ENCODE measurements around the gene TOM1L2.
"Not testable (repeated sequence)": the region's sequence is repeated elsewhere in the genome, so short reads cannot be mapped to it uniquely, and the experiment has no call there.

The TOM1L2 gene

DNA sequence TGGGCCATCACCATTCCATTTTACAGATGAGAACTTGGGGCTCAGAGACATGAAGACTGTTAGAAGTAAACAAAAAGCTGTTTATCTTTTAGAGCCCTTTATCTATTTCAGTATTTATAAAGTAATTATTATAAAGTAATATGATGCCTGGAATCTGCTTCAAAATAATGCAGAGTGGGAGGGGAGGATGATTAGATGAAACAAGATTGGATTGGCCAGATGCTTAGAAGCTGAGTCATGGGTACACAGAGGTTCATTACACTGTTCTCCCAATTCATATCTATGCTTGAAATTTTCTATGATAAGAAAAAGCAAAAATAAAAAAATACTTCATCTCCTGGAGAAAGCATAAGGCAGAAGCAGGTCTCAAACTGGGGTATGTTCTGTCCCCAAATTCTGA is 29.4 kb downstream of the TOM1L2 start:
- no peak for DNase-seq

DNA sequence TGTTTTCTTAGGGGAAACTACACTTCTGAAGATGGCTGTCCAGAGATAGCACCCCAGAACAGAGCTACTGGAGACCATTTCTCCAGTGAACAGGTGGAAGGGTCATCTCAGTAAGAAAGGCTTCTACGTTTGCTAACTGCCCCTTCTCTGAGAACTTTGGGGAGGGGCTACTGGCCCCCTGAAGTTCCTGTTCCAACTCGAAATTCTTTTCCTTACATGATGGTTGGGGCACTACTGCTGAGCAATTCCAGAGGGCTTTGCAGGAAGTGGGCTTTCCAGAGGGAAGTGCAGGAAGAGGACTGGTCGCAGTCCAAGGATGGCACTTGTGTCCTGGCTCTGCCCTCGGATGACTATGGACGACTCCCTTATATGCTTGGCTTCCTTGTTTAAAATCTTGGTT is 31.2 kb downstream of the TOM1L2 start:
- no peak for DNase-seq

DNA sequence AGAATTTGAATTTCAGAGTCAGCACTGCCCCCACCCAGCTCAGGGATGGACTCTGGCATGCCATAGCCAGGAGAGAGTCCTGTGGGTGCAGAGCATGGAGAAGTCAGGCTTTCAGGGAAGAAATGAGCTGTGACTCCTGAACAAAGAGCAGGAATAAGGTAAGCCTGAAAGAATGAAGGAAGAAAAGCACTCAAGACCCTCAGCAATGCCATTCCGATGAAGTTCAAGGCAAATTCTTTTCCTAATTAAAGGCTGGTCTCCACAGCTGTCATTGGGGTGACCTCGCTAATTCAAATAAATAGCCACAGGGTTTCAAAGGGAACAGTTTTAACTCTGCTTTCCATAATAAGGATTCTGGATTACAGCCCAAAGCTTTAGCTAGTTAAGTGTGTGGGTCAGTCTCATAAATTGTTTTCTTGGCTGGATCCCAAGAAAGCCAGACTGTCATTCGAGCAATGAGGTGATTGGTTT is 31.7 kb downstream of the TOM1L2 start:
- DNase-seq, result no peak

DNA sequence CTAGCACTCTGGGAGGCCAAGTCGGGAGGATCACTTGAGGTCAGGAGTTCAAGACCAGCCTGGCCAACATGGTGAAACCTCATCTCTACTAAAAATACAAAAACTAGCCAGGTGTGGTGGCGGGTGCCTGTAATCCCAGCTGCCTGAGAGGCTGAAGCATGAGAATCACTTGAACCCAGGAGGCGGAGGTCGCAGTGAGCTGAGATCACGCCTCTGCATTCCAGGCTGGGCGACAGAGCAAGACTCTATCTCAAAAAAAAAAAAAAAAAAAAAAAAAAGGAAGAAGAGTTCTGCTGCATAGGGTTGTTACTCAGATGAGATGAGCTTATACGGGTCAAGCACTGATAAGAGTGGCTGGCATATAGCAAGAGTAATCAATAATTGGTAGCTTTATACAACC is 32.3 kb downstream of the TOM1L2 start:
- not testable (repeated sequence) for DNase-seq

DNA sequence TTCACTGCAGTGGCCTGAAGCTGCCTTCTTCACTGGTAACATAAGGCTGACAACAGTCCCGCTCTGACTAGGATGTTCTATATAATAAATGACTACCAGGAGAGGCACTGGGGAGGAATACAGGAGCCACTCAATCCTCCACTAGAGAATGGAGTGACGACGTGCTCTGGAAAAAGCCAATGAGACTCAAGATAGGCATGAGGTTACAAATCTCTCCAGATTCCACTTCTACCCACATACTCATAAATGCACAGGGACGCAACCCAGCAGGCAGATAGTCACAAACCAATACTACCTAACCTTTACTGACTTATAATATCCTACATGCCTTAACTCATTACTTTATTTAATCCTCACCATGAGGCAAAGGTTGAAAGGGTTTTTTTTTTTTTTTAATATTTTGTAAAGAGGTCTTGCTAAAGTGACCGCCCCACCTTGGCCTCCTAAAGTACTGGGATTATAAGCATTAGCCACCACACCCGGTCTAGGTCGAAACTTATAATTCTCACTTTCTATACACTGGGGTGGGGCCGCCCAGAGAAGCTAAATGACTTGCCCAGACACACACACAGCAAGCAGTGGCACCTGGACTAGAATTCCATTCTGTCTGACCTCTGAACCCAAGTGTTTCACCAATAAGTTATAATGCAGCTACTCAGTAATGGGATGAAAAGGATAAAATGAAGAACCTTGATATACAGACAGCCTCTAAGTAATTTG is 33.7 kb downstream of the TOM1L2 start:
- DNase-seq, result no peak

DNA sequence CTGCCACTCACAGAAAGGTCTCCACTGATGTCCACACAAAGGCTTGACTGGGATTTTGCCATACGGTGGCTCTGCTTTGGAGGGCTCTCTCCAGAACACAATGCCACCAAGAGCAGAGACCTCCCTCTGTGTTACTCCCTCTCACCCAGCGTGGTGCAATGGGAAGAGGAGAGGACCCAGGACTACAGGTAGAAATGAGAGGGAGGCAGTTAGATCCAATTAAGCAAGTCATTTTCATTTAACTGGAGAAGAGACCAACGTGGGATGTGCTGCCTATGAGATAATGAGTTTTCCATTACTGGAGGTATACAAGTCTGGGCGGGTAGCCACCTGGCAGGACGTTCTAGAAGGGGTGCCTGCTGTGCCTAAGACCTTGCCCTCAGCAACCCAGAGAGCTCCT is 34.2 kb downstream of the TOM1L2 start:
- DNase-seq, result no peak

DNA sequence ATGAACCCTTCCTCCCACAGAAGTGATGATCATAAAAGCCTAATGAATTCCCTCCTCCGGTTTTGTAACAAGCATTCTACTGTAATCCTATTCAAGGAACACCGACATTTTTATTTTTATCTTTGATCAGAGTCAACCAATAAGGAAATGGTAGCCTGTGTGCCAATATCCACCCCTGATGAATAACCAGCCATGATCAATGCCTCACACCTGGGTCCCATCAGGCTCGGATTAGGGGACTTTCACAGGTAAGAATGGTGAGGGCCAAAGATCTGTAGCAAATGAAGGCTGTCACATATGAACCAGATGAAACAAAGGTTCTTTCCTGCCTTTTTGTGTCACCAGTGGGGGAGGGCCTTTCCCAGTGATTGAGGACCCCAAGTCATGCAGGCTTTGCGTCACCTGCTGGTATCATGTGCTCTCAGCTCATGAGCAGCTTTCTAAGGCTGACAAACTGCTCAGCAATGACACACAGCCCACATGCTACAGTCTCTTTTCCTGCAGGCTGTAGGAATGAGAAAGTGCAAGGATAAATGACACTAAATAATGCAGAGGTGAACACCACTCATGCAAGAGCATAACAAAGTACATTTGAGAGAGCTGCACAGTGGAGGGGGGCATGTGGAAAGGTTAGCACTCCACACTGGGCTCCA is 34.9 kb downstream of the TOM1L2 start:
- DNase-seq, result no peak

DNA sequence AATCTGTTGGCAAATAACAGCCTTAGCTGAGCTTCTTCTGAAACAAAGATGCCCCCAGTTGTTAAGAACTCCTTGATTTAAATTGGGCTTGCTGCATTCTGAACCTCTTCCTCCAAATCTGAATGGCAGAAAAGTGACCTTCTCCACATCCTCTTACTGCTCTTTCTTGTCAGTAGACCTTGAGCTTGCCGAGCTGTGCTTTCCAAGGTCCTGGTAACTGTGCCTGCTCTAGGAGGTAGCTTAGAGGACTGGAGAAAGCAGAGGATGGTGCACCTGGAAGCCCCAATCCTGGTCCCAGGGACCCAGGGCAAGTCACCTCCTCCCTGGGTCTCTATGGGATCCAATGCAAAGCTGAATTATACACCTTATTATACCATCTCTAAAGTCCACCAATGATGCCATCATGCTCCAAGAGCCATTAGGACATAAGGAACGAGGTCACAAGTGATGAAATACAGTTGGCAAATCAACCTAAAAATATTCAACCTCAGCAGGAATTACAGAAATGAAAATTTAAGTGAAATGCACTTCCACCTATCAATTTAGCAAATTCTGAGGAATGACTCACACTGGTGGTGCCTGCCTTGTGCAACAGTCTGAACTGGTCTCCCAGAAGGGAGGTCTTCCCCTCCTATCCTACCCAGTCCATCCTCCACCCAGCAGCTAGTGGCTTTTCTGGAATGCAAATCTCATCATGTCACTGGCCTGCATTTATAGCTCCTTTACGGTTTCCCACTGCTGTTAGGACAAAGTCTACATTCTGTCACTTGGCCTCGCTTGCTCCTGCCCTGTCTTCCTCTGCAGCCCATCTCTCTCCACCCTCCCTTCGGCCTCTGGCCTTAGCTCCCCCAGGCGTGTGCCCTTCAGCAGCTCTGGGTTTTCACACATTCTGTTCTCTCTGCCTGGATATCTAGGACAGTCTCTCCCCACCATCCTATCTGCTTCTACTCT is 36.6 kb downstream of the TOM1L2 start:
- no peak for DNase-seq

DNA sequence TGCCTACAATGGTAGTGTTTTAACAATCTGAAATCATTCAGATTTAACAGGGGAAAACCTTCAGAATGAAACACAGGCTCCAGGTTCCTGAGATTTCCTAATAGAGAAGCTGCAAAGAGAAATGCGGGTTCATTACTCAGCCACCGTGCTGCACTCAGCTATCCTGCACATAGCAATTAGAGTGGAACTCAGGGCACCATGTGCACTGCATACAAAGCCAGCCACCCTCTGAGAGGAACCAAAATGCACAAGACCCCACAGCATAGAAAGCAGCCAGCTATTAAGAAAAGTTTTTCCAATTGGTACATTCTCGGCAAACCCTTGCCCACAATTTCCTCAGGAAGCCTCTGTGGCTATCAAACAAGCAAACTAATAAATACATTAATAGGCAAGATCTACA is 37.4 kb downstream of the TOM1L2 start:
- no peak for DNase-seq

DNA sequence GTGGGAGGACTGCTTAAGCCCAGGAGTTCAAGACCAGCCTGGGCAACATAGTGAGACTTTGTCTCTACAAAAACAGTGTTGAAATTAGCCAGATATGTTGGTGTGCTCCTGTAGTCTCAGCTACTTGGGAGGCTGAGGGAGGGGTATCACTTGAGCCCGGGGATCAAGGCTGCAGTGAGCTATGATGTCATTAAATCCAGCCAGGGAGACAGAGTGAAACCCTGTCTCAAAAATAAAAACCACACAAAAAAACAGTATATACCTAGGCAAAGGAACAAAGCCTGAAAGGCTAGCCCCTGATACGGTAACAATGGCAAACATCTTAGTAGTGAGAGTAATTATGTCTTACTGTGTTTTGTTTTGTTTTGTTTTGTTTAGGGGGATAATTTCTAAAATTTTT is 38.0 kb downstream of the TOM1L2 start:
- no peak for DNase-seq

DNA sequence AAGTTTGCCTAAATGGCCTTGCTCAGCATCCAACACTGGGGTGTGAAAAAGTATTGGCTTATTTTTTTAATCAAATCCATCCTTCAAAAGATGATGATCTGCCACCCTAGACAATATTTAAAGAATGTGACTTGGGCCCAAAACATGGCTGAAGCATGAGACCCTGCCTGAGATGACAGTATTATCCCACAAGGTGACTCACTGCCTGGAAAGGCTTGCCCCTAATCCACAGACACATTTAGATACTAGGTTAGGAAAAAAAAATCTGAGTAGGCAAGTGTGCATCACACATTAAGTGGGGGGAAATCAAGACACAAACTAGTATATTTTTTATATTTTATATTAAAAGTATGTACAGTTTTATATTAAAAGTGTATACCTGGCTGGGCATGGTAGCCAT is 38.4 kb downstream of the TOM1L2 start:
- no peak for DNase-seq

DNA sequence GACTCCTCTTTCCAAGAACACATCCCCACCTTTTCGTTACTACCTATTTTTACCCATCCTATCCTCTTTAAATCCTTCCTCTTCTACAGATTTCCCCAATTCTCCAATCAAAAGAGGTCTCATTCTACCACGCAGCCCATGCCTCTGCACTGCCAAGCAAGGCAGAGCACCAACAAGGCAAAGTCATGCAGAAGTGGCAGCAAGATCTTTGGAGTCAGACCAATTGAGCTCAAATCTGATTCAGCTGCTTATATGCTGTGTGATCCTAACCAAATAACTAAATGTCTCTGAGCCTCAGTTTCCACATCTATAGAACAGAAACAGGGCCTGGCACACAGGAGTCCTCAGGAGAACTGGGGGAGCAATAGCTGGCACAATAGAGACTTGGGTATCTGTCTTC is 41.0 kb downstream of the TOM1L2 start:
- DNase-seq, result no peak

DNA sequence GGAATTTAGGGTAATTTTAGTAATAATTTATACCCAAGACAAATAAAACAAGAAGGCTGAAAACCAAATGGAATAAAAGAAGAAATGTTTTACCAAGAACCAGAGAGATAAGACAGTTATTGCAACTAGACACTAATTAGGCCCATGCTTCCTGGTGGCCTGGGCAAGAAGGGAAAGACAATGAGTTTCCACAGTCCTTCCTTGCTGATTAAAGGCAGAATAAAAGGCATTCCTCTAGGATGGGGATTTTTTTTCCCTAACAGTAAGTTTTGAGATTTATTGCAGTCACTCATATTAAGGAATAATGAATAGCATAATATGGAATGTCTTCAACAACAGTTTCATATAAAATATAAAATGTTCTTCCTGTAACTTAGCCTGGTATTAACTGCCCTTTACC is 41.5 kb downstream of the TOM1L2 start:
- DNase-seq, result no peak

DNA sequence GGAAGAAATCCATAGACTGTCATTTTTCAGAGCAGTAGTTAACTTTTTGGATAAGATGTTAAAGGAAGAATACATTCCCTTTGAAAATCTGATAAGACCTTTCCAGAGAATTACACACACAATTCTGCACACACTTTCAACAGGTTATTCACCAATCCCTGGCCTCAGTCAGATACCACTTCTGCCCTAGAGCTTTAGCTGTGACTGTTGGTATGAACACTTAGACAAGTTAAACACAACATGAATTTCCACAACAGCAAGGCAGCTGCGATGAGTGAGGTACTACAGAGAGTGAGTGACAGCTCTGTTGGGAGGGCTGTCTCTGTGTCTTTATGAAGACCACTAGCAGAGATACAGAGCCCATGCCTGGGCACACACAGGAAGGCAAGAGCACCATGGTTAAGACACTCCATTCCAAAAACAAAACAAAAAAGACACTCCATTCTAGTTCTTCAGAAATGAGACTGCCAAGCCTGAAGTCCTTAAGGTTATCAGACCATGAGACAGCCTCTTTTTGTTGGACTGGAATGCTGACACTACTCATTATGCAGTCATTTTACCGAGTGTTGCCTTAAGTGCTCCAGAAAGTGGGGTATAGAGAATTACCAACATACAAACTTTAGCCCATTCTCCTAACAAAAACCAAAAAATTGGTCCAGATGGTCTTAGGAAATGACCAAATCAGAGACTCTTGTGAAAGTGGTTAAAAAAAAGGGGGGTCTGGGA is 42.4 kb downstream of the TOM1L2 start:
- no peak for DNase-seq

DNA sequence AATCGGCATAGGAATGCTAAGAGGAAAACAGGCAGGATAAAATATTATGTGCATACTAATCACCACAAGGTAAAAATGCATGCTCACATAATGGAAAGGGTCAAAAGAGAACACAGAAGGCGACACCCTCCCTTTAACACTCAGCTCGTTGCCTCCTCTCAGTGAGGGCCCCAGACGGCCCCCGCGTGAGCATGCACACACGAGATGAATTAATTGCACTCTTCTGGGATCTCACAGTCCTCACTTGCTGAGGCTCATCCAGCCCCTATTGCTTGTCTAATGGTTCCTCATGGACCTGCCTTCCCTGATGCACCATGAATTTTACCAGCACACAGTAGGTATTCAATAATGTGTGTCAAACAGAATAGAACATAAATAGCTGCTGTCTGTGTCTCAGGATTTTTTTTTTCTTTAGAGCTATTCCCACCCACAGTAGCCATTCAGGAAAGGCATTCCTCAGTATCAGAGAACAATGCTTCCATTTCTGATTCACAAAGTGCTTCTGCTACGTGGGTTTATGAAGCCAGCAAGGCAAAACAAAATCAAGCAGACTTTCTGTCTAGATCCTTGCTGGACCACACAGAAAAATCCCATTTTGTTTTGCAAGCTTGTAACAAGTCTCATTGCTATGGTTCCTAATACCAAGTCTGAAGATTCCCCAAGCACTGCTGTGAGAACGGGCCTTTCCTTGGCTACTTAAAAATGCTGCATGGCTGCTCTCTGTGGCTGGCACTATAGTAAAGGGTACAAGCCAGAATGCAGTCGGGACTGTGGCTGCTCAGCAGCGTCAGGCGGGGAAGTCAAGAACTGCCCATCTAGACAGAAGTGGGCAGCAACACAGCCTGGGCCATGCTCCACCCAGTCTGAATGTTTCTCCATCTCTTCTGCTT is 43.6 kb downstream of the TOM1L2 start:
- no peak for DNase-seq

DNA sequence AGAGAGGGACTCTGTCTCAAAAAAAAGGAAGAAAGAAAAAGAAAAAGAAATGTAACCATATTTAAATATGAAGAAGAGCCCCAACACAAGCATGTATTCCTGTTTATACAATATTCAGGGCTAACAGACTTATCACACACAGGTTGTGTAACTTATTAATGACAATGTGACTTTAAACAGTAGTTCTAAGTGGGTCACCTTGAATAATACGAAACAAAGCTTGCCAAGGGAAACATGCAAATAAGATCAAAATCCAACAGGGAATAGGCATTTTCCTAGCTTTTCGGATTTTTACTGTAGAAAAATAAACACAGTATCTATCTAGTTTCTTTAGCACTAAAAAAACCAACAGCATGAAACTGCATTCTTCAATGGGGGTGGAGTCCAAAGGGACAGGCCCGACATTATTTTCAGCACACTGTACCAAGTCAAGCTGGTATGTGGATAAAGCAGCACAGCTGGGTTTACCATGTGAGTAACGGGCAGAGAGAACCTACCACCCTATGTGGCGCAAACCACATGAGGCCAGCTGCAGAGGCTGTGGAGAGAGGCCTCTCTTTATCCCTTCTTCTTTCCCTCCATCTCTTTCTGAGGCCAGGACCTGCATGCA is 45.3 kb downstream of the TOM1L2 start:
- DNase-seq, result no peak

DNA sequence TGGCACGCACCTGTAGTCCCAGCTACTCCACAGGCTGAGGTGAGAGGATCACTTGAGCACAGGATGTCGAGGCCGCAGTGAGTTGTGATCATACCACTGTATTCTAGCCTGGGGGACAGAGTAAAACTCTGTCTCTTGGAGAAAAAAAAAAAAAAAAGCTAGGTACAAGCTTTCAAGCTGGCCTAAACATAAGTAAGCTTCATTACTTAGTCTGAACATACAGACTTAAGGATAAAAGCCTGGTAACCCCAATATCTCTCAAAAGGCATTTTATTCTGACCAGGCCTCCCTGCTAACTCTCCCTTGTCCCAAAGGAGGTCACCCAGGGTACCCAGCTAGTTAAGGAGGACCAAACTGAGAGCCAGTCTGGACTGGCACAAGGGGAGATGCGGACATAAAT is 46.2 kb downstream of the TOM1L2 start:
- DNase-seq, result no peak

DNA sequence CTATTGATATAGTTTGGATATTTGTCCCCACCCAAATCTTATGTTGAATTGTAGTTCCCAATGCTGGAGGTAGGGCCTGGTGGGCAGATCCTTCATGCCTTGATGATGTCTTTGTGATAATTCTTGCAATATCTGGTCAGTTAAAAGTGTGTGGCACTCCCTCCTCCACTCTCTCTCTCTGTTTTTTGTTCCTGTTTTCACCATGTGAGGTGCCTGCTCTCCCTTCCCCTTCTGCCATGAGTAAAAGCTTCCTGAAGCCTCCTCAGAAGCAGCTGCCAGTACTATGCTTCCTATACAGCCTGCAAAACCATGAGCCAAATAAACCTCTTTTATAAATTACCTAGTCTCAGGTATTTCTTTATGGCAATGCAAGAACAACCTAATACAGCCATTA is 47.3 kb downstream of the TOM1L2 start:
- DNase-seq, result no peak

DNA sequence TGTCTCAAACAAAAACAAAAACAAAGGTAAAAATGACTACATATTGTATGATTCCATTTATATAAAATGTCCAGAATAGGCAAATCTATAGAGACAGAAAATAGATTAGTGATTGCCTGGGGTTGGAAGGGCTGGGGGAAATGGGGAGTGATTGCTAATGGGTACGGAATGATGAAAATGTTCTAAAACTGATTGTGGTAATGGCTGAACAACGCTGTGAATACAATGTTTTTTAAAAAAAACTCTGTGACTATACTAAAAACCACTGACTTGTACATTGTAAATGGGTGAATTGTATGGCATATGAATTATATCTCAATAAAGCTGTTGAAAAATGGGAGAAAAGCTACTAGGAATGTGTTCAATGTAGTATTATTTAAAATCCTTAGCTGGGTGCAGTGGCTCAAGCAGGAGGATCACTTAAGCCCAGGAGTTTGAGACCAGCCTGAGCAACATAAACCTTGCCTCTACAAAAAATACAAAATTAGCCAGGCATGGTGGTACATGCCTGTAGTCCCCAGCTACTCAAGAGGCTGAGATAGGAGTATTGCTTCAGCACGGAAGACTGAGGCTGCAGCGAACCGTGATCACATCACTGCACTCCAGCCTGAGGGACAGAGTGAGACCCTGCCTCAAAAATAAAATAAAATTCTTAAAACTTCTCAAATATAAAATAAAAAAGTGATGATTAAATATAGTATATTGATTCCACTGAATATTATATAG is 47.9 kb downstream of the TOM1L2 start:
- no peak for DNase-seq

DNA sequence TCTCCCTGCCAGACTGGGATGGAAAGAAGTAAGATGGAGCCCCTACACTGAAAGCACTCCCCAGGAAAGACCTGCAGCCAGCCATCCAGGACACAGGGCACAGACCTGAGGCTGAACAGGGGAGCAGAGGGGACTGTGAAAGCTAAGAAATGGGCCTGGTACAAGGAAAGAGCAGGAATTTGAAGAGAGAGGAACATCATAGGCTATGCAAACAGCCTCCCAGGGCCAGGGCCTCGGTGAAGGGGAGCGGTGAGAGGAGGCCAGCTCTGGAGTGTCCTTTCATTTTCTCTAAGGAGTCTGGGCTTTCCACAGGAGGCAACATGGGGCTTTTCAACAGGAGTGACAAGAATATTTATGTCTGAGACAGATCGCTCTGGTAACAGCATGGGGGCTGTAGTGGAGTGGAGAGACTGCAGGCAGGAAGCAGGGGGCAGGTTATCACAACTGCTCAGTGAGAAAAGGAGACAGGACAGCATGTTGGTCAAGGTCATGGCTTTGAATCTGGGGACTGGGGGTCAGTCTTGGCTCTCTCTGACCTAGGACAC is 50.1 kb downstream of the TOM1L2 start:
- DNase-seq, result no peak
